Measurements from ENCODE around the gene CXCR6. TPM values are rescaled to one million over a fixed set of nuclear protein-coding genes. Genes with fewer than 3 reads are reported as not detected.

CXCR6 gene
- total RNA-seq, 1 donor from 2014 or later, result not detected

- Mint-ChIP-seq H3K9me3 (ENCODE audit: unreplicated experiment) (no peaks in the 10 kb centered on the region), H3K27ac (ENCODE audit: unreplicated experiment) (peak overlapping the region; percentile 18), H3K27me3 (ENCODE audit: low read depth, unreplicated experiment) (no peaks in the 10 kb centered on the region), H3K4me1 (ENCODE audit: low read depth, unreplicated experiment) (peaks cover 22% of the 10 kb centered on the region), H3K4me3 (ENCODE audit: unreplicated experiment) (no peak overlapping the region), H3K36me3 (ENCODE audit: low read depth, unreplicated experiment) (peaks cover 21% of the 10 kb centered on the region)
- Histone ChIP-seq H2AFZ (ENCODE audit: low read depth, low read length) (no peak overlapping the region), H3K36me3 (ENCODE audit: insufficient read depth, low read length) (no peaks in the 10 kb centered on the region), H4K20me1 (ENCODE audit: insufficient read depth, low read length) (no peaks in the 10 kb centered on the region), H3K27ac (ENCODE audit: low read depth, low read length) (no peak overlapping the region), H3K4me2 (ENCODE audit: low read length) (no peak overlapping the region), H3K27me3 (ENCODE audit: insufficient read depth, low read length) (no peaks in the 10 kb centered on the region), H3K4me3 (ENCODE audit: insufficient read depth, low read depth, low read length) (no peak overlapping the region), H3K79me2 (ENCODE audit: insufficient read depth, low read length) (no peaks in the 10 kb centered on the region), H3K4me1 (ENCODE audit: insufficient read depth, low read length) (peaks cover 13% of the 10 kb centered on the region), H3K9ac (ENCODE audit: low read length) (no peak overlapping the region), H3K9me3 (ENCODE audit: insufficient read depth, low read depth, low read length) (no peaks in the 10 kb centered on the region)
- TF ChIP-seq EZH2 (IDR thresholded peaks at IDR 0.05; ENCODE audit: insufficient read depth, low read length), result no peak
- no peak for TF ChIP-seq CTCF (IDR thresholded peaks at IDR 0.05; ENCODE audit: insufficient read depth, low read depth, low read length)
- DNase-seq (ENCODE audit: low read depth) (no peak), FAIRE-seq (no peak)
Observed at GRCh38 chr3:45917146-45917898, 25.9 kb upstream of the CXCR6 start.

GRCh38 chr3:45921158-45922038, 21.9 kb upstream of the CXCR6 start:
- H3K79me2 ChIP-seq (ENCODE audit: insufficient read depth, low read length), result no peaks in the 10 kb centered on the region
- Mint-ChIP-seq H3K4me3 (ENCODE audit: unreplicated experiment) (no peak overlapping the region), H3K27me3 (ENCODE audit: low read depth, unreplicated experiment) (no peaks in the 10 kb centered on the region), H3K36me3 (ENCODE audit: low read depth, unreplicated experiment) (peaks cover 35% of the 10 kb centered on the region), H3K9me3 (ENCODE audit: unreplicated experiment) (no peaks in the 10 kb centered on the region), H3K4me1 (ENCODE audit: low read depth, unreplicated experiment) (peaks cover 5% of the 10 kb centered on the region), H3K27ac (ENCODE audit: unreplicated experiment) (no peak overlapping the region)
- peaks cover under 1% of the 10 kb centered on the region for H3K4me1 ChIP-seq (ENCODE audit: insufficient read depth, low read length)
- no peak overlapping the region for H3K9ac ChIP-seq (ENCODE audit: low read length)
- FAIRE-seq, result no peak
- no peak overlapping the region for H3K4me3 ChIP-seq (ENCODE audit: insufficient read depth, low read depth, low read length)
- TF ChIP-seq EZH2 (IDR thresholded peaks at IDR 0.05; ENCODE audit: insufficient read depth, low read length) (no peak), CTCF (IDR thresholded peaks at IDR 0.05; ENCODE audit: insufficient read depth, low read depth, low read length) (no peak)
- H3K9me3 ChIP-seq (ENCODE audit: insufficient read depth, low read depth, low read length), result no peaks in the 10 kb centered on the region
- H3K27ac ChIP-seq (ENCODE audit: low read depth, low read length), result no peak overlapping the region
- no peaks in the 10 kb centered on the region for H3K36me3 ChIP-seq (ENCODE audit: insufficient read depth, low read length)
- no peak overlapping the region for H3K4me2 ChIP-seq (ENCODE audit: low read length)
- no peak for DNase-seq (ENCODE audit: low read depth)
- H3K27me3 ChIP-seq (ENCODE audit: insufficient read depth, low read length), result no peaks in the 10 kb centered on the region
- no peak overlapping the region for H2AFZ ChIP-seq (ENCODE audit: low read depth, low read length)
- H4K20me1 ChIP-seq (ENCODE audit: insufficient read depth, low read length), result no peaks in the 10 kb centered on the region
